IMR-90 (cell line): Measurements from ENCODE around the gene PEX14.

Experiments
- CEBPB ChIP-seq: IDR thresholded peaks from 2 replicates; pipeline ENCODE4 v1.6.1; 2012; ENCODE audit warnings: low read depth, low read length, improper control_type of control experiment
- CTCF ChIP-seq: conservative IDR thresholded peaks from 2 replicates; pipeline ENCODE4 v1.5.1; 2012; ENCODE audit warnings: mild to moderate bottlenecking, low read depth, low read length, improper control_type of control experiment
- MXI1 ChIP-seq: IDR thresholded peaks from 2 replicates; pipeline ENCODE4 v1.6.1; 2012; ENCODE audit warnings: low read depth, mild to moderate bottlenecking, low read length, moderate library complexity, borderline replicate concordance
- POLR2A ChIP-seq: IDR thresholded peaks from 2 replicates; pipeline ENCODE4 v1.6.1; 2012; ENCODE audit warnings: mild to moderate bottlenecking, low read depth, low read length
- RFX5 ChIP-seq: IDR thresholded peaks from 2 replicates; pipeline ENCODE4 v1.8.0; 2012; ENCODE audit warnings: low read depth, mild to moderate bottlenecking, low read length, moderate library complexity
- USF2 ChIP-seq: fragments of 150-350 bp; IDR thresholded peaks from 2 replicates; pipeline ENCODE4 v1.6.1; 2017; ENCODE audit warnings: mild to moderate bottlenecking, antibody characterized with exemption, low read length, low read depth
- TF ChIP-seq, protein P1 (sequence below): fragments of 150-350 bp; IDR thresholded peaks from 2 replicates; pipeline ENCODE4 v1.6.1; 2016; ENCODE audit warnings: low read depth, mild to moderate bottlenecking, low read length, moderate library complexity, borderline replicate concordance

- TF ChIP-seq USF2 (no peak), CTCF (no peak), POLR2A (no peak), CEBPB (no peak), MXI1 (no peak), RFX5 (no peak)
- TF ChIP-seq, protein P1, sequence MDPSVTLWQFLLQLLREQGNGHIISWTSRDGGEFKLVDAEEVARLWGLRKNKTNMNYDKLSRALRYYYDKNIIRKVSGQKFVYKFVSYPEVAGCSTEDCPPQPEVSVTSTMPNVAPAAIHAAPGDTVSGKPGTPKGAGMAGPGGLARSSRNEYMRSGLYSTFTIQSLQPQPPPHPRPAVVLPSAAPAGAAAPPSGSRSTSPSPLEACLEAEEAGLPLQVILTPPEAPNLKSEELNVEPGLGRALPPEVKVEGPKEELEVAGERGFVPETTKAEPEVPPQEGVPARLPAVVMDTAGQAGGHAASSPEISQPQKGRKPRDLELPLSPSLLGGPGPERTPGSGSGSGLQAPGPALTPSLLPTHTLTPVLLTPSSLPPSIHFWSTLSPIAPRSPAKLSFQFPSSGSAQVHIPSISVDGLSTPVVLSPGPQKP, result no peak
Observed at GRCh38 chr1:10583641-10584040, 108.9 kb downstream of the PEX14 start.
